Activated naive CD4-positive, alpha-beta T cell treated with anti-CD3 and anti-CD28 coated beads, Interleukin-2, amount 10 ng/mL, durations not matched to agents 7 days and 5 days (primary cell): ENCODE results near the gene GAS2L1.
A peak's percentile ranks its signal among the peaks of the same experiment; 100 is the strongest.
"Not testable (repeated sequence)": the region's sequence is repeated elsewhere in the genome, so short reads cannot be mapped to it uniquely, and the experiment has no call there.

Source experiments
- CTCF ChIA-PET: fragments of 350-600 bp; sonication (Branson Sonifier 250); formaldehyde crosslinking; loops from one replicate; lab custom pipeline; 2021; ENCODE audit warnings: antibody characterized with exemption; lab: Charles Lee
- DNase-seq: peaks from one replicate; pipeline ENCODE4 v3.0.0-alpha.2; 2020
- H3K27ac Mint-ChIP-seq: one replicate; pipeline ENCODE4 v1.8.0; 2021; ENCODE audit warnings: mild to moderate bottlenecking, moderate library complexity, mixed read lengths
- H3K27me3 Mint-ChIP-seq: one replicate; pipeline ENCODE4 v1.8.0; 2021; ENCODE audit warnings: mild to moderate bottlenecking, mixed read lengths
- H3K36me3 Mint-ChIP-seq: one replicate; pipeline ENCODE4 v1.8.0; 2021; ENCODE audit warnings: mixed read lengths
- H3K4me1 Mint-ChIP-seq: one replicate; pipeline ENCODE4 v1.8.0; 2021; ENCODE audit warnings: mixed read lengths
- H3K4me3 Mint-ChIP-seq: one replicate; pipeline ENCODE4 v1.8.0; 2021; ENCODE audit warnings: mild to moderate bottlenecking, moderate library complexity, mixed read lengths
- H3K9me3 Mint-ChIP-seq: one replicate; pipeline ENCODE4 v1.8.0; 2021; ENCODE audit warnings: mixed read lengths

GAS2L1 gene

DNA sequence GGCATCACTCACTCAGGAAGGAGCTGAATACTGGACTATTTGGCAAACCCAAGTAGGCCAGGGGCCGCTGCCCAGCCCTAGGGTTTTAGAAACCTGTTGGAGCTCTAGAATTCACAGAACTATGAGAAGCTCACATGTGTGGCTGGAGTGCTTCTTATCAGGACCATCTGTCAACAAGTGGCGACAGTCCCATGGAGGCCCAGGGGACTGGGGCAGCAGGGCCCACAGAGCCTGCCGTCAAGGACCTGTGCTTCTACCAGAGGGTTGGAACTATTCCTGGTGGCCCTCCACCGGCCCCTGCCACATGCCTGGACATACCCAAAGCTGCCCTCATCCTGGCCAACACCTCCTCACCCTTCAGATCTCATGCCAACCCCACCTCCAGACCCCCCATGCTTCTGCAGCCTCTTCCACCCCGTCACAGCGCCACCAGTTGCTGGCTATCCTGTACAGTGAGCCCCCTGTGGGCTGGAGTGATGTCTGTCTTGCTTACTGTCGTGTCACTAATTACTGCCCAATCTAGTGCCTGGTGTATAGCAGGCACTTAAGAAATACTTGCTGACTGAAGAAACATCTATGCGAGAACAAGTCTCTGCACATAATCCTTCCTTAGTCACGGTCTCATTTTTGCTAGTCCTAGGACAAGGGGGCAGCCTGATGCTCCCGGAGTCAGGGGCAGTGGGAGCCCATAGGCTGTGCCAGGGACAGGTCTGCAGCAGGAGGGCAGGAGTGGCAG is 36.3 kb downstream of the GAS2L1 start:
- CTCF ChIA-PET = no interaction called here
- Mint-ChIP-seq H3K36me3 (peaks cover 53% of the 10 kb centered on the region), H3K27me3 (no peaks in the 10 kb centered on the region), H3K27ac (no peak overlapping the region), H3K9me3 (no peaks in the 10 kb centered on the region), H3K4me3 (no peak overlapping the region), H3K4me1 (no peaks in the 10 kb centered on the region)
- DNase-seq = no peak

- DNase-seq = no peak
- no peaks in the 10 kb centered on the region for H3K27me3 Mint-ChIP-seq
- no peaks in the 10 kb centered on the region for H3K9me3 Mint-ChIP-seq
- no peaks in the 10 kb centered on the region for H3K4me1 Mint-ChIP-seq
- H3K27ac Mint-ChIP-seq = no peak overlapping the region
- CTCF ChIA-PET = no interaction called here
- H3K36me3 Mint-ChIP-seq = peaks cover 53% of the 10 kb centered on the region
- H3K4me3 Mint-ChIP-seq = no peak overlapping the region
Measured at GRCh38 chr22:29343313-29343805, 36.9 kb downstream of the GAS2L1 start.

- CTCF ChIA-PET = no interaction called here
- no peaks in the 10 kb centered on the region for H3K27me3 Mint-ChIP-seq
- no peak for DNase-seq
- H3K4me1 Mint-ChIP-seq = no peaks in the 10 kb centered on the region
- no peak overlapping the region for H3K4me3 Mint-ChIP-seq
- peaks cover 53% of the 10 kb centered on the region for H3K36me3 Mint-ChIP-seq
- H3K27ac Mint-ChIP-seq = peak overlapping the region; percentile 14
- H3K9me3 Mint-ChIP-seq = no peaks in the 10 kb centered on the region
Measured at GRCh38 chr22:29344137-29344536, 37.7 kb downstream of the GAS2L1 start.

- H3K9me3 Mint-ChIP-seq, CTCF ChIA-PET, DNase-seq, H3K27me3 Mint-ChIP-seq, H3K4me3 Mint-ChIP-seq, H3K4me1 Mint-ChIP-seq, H3K27ac Mint-ChIP-seq: not testable (repeated sequence)
- peaks cover 51% of the 10 kb centered on the region for H3K36me3 Mint-ChIP-seq
Measured at GRCh38 chr22:29344889-29345288, 38.4 kb downstream of the GAS2L1 start.

DNA sequence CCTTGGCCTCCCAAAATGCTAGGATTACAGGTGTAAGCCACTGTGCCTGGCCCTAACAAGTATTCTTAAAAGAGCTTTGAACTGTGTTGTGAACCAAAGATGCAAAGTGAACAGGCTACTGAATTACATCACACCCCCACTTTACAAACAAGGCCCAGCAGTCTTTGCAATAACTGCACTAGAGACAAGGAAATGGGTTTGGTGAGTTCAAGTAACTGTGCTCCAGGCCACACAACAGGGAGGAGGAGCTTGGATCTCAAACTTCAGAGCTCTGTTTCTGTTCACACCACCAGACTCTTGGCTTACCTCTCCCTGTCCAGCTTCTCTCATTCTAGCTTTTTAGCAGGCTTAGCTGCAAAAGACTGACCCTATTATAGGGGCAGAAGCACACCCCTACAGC is 39.5 kb downstream of the GAS2L1 start:
- peaks cover 57% of the 10 kb centered on the region for H3K36me3 Mint-ChIP-seq
- H3K27ac Mint-ChIP-seq = no peak overlapping the region

DNA sequence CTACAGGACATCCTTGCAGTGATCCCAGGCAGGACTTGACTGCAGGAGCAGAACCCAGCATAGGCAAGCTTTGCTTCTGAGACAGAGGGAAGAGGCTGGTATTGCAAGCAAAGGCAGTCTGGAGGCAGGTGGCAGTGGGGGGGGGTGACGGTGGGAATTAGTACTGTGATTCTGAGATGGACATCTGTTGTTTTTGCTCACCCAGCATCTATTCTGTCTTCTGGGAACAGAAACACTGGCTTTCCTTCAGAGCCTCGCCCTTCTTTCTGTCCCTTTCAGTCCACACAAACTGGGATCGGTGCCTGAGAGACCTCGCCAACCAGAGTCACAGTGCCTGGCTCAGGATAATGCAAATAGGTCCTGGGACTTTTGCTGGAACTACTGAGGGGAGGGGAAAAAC is 40.2 kb downstream of the GAS2L1 start:
- CTCF ChIA-PET = no interaction called here
- no peak overlapping the region for H3K27ac Mint-ChIP-seq
- H3K9me3 Mint-ChIP-seq = no peaks in the 10 kb centered on the region
- no peak overlapping the region for H3K4me3 Mint-ChIP-seq
- peaks cover 58% of the 10 kb centered on the region for H3K36me3 Mint-ChIP-seq
- DNase-seq = no peak
- no peaks in the 10 kb centered on the region for H3K4me1 Mint-ChIP-seq
- no peaks in the 10 kb centered on the region for H3K27me3 Mint-ChIP-seq

More for the DNA sequence above, 39.5 kb downstream of the GAS2L1 start:
- Mint-ChIP-seq H3K4me3 (no peak overlapping the region), H3K4me1 (no peaks in the 10 kb centered on the region), H3K9me3 (no peaks in the 10 kb centered on the region), H3K27me3 (no peaks in the 10 kb centered on the region)
- CTCF ChIA-PET = no interaction called here
- no peak for DNase-seq

DNA sequence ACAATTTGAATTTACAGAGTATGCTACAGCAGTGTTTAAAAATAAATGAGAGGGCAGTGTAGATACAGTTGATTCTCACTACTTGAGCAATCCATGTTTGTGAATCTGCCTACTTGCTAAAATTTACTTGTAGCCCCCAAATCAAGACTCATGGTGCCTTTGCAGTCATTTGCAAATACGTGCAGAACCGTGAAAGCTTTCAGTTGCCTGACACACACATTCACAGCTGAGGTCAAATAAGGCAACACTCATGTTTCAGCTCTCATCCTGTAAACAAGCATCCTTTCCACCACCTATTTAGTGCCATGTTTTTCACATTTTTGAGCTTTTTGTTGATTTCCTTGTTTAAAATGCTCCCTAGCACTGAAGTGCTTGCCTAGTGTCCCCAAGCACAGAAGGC is 41.6 kb downstream of the GAS2L1 start:
- no peaks in the 10 kb centered on the region for H3K9me3 Mint-ChIP-seq
- DNase-seq = no peak
- no peak overlapping the region for H3K4me3 Mint-ChIP-seq
- H3K27me3 Mint-ChIP-seq = no peaks in the 10 kb centered on the region
- H3K27ac Mint-ChIP-seq = no peak overlapping the region
- peaks cover 65% of the 10 kb centered on the region for H3K36me3 Mint-ChIP-seq
- CTCF ChIA-PET = no interaction called here
- H3K4me1 Mint-ChIP-seq = no peaks in the 10 kb centered on the region

DNA sequence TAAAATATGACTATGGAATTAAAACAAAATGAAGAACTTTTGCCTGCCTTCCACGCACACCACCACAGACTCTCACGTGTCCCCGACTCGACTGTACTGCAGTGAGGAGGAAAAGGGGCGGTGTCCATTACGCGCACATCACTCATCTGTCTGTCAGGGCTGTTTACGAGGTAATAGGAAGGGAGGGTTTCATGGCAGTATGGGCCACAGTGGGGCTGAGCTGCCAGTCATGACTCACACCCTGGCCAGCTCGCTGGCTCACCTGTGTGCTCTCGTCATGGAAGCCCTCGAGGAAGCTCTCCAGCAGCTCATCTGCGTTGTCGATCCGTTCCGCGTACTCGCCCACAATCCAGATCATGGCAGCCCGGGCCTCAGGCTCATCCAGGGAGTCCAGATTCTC is 42.5 kb downstream of the GAS2L1 start:
- CTCF ChIA-PET = no interaction called here
- Mint-ChIP-seq H3K4me3 (no peak overlapping the region), H3K27me3 (no peaks in the 10 kb centered on the region), H3K36me3 (peaks cover 64% of the 10 kb centered on the region), H3K4me1 (no peaks in the 10 kb centered on the region), H3K27ac (no peak overlapping the region), H3K9me3 (no peaks in the 10 kb centered on the region)
- DNase-seq = no peak

DNA sequence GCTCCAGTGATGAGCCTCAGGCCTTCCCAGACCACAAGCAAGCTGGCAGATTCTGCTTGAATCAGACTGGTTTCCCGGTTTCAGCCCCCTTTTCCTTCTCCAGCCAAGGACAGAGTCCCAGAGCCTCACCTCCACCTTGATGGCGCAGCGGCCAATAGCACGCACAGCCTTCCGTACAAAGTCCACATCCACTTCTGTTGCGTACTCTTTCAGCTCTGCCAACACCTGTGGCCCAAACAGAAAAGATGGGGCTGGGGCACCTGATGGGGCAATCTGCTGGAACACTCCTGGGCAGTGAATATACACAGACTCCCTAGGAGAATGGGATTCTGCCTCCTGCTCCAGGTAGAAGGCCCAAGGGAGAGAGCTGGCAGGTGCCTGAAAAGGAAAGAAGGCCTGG is 44.6 kb downstream of the GAS2L1 start:
- Mint-ChIP-seq H3K27ac (no peak overlapping the region), H3K36me3 (peaks cover 63% of the 10 kb centered on the region), H3K4me1 (no peaks in the 10 kb centered on the region), H3K27me3 (no peaks in the 10 kb centered on the region), H3K4me3 (no peak overlapping the region), H3K9me3 (no peaks in the 10 kb centered on the region)
- DNase-seq = no peak
- CTCF ChIA-PET = no interaction called here

- CTCF ChIA-PET = no interaction called here
Measured at GRCh38 chr22:29351891-29352290, 45.4 kb downstream of the GAS2L1 start.

GRCh38 chr22:29352778-29353177 is 46.3 kb downstream of the GAS2L1 start:
- Mint-ChIP-seq H3K27me3 (no peaks in the 10 kb centered on the region), H3K27ac (no peak overlapping the region), H3K9me3 (no peaks in the 10 kb centered on the region), H3K36me3 (peaks cover 51% of the 10 kb centered on the region), H3K4me3 (no peak overlapping the region), H3K4me1 (no peaks in the 10 kb centered on the region)
- DNase-seq = no peak
- CTCF ChIA-PET = no interaction called here

More at GRCh38 chr22:29351891-29352290, 45.4 kb downstream of the GAS2L1 start:
- H3K27me3 Mint-ChIP-seq = no peaks in the 10 kb centered on the region
- DNase-seq = no peak
- no peak overlapping the region for H3K27ac Mint-ChIP-seq
- no peak overlapping the region for H3K4me3 Mint-ChIP-seq
- no peaks in the 10 kb centered on the region for H3K9me3 Mint-ChIP-seq
- H3K36me3 Mint-ChIP-seq = peaks cover 58% of the 10 kb centered on the region
- H3K4me1 Mint-ChIP-seq = no peaks in the 10 kb centered on the region

GRCh38 chr22:29353286-29353685 is 46.8 kb downstream of the GAS2L1 start:
- peaks cover 50% of the 10 kb centered on the region for H3K36me3 Mint-ChIP-seq
- H3K4me1 Mint-ChIP-seq = no peaks in the 10 kb centered on the region
- no peaks in the 10 kb centered on the region for H3K9me3 Mint-ChIP-seq
- DNase-seq = no peak
- no peak overlapping the region for H3K27ac Mint-ChIP-seq
- H3K4me3 Mint-ChIP-seq = no peak overlapping the region
- no peaks in the 10 kb centered on the region for H3K27me3 Mint-ChIP-seq
- CTCF ChIA-PET = no interaction called here

GRCh38 chr22:29353860-29354259 is 47.4 kb downstream of the GAS2L1 start:
- Mint-ChIP-seq H3K4me3 (no peak overlapping the region), H3K27ac (no peak overlapping the region), H3K9me3 (no peaks in the 10 kb centered on the region), H3K27me3 (no peaks in the 10 kb centered on the region), H3K36me3 (peaks cover 50% of the 10 kb centered on the region), H3K4me1 (no peaks in the 10 kb centered on the region)
- CTCF ChIA-PET = no interaction called here
- no peak for DNase-seq

DNA sequence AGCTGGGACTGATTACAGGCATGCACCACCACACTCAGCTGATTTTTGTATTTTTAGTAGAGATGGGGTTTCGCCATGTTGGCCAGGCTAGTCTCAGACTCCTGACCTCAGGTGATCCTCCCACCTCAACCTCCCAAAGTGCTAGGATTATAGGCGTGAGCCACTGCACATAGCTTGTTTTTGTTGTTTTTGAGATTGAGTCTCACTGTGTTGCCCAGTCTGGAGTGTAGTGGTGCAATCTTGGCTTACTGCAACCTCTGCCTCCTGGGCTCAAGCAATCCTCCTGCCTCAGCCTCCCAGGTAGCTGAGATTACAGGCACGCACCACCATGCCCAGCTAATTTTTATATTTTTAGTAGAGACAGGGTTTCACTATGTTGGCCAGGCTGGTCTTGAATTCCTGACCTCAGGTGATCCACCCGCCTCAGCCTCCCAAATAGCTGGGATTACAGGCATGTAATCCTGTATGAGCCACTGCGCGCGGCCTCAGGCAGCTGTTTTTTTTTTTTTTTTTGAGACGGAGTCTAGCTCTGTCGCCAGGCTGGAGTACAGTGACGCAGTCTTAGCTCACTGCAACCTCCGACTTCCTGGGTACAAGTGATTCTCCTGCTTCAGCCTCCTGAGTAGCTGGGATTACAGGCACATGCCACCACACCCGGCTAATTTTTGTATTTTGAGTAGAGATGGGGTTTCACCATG is 50.9 kb downstream of the GAS2L1 start:
- H3K27ac Mint-ChIP-seq, H3K9me3 Mint-ChIP-seq, H3K27me3 Mint-ChIP-seq, DNase-seq, H3K4me3 Mint-ChIP-seq, H3K4me1 Mint-ChIP-seq: not testable (repeated sequence)
- H3K36me3 Mint-ChIP-seq = peaks cover 39% of the 10 kb centered on the region
- CTCF ChIA-PET = interaction anchor here (0.6 to 1.0 kb wide), 2 partner anchors 53 to 374 kb away, joined by 3 read pairs; no protein-coding TSS in a partner anchor

DNA sequence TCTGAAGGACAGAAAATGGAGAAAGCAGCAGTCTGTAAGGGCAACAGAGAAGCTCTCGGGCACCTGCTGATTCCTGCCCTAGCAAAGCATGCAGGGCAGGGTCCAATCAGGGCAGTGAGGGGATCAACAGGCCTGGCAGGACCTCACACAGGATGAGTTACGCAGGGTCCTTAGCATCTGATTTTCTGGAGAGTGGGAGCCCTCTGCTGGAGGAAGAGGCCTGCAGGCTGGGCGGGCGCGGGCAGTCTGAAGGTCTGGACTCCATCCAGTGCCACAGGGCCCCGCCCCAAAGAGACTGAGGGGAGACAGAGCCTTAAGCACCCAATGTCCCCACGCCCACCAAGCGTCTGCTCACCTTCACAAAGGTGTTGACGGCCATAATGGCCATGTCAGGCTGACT is 53.0 kb downstream of the GAS2L1 start:
- Mint-ChIP-seq H3K36me3 (peaks cover 34% of the 10 kb centered on the region), H3K27ac (no peak overlapping the region), H3K4me3 (no peak overlapping the region), H3K27me3 (no peaks in the 10 kb centered on the region), H3K4me1 (peaks cover 5% of the 10 kb centered on the region), H3K9me3 (no peaks in the 10 kb centered on the region)
- CTCF ChIA-PET = no interaction called here
- DNase-seq = no peak
